ENCODE results near the gene PTTG2.

DNA sequence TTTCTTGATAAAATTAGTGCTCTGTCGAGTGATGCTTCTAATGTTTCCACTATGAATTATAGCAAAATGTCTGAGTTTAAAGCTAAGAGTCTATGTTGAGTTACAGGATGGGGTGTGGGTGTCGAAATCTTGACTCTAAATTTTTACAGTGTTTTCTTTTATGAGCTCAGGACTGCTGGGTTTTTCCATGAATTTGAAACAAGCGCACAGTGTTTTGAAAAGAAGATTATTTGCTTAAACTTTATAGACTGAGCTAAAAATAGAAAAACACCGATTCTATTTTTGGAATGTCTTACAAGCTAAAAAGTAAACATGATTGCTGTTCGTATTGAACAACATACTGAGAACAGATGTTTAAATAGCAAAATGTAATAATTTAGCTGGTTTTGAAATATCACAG, 7.5 kb downstream of the PTTG2 start:
- TF ChIP-seq, protein P1, sequence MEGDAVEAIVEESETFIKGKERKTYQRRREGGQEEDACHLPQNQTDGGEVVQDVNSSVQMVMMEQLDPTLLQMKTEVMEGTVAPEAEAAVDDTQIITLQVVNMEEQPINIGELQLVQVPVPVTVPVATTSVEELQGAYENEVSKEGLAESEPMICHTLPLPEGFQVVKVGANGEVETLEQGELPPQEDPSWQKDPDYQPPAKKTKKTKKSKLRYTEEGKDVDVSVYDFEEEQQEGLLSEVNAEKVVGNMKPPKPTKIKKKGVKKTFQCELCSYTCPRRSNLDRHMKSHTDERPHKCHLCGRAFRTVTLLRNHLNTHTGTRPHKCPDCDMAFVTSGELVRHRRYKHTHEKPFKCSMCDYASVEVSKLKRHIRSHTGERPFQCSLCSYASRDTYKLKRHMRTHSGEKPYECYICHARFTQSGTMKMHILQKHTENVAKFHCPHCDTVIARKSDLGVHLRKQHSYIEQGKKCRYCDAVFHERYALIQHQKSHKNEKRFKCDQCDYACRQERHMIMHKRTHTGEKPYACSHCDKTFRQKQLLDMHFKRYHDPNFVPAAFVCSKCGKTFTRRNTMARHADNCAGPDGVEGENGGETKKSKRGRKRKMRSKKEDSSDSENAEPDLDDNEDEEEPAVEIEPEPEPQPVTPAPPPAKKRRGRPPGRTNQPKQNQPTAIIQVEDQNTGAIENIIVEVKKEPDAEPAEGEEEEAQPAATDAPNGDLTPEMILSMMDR (conservative IDR thresholded peaks at IDR 0.05; ENCODE audit: low read depth, low read length), result no peak
- no peak for TF ChIP-seq POLR2A (IDR thresholded peaks at IDR 0.05; ENCODE audit: low read depth, low read length)
- no peak for TF ChIP-seq FOS (IDR thresholded peaks at IDR 0.05; ENCODE audit: low read depth, low read length)
- TF ChIP-seq RAD21 (IDR thresholded peaks at IDR 0.05; ENCODE audit: low read length), result no peak
- no peak for TF ChIP-seq CEBPB (IDR thresholded peaks at IDR 0.05; ENCODE audit: low read depth, low read length)
- no peak for TF ChIP-seq MXI1 (IDR thresholded peaks at IDR 0.05; ENCODE audit: borderline replicate concordance, low read depth, low read length)
- TF ChIP-seq, protein P2, sequence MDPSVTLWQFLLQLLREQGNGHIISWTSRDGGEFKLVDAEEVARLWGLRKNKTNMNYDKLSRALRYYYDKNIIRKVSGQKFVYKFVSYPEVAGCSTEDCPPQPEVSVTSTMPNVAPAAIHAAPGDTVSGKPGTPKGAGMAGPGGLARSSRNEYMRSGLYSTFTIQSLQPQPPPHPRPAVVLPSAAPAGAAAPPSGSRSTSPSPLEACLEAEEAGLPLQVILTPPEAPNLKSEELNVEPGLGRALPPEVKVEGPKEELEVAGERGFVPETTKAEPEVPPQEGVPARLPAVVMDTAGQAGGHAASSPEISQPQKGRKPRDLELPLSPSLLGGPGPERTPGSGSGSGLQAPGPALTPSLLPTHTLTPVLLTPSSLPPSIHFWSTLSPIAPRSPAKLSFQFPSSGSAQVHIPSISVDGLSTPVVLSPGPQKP (IDR thresholded peaks at IDR 0.05; ENCODE audit: borderline replicate concordance, low read depth, low read length), result no peak
- no peak for TF ChIP-seq MAFK (IDR thresholded peaks at IDR 0.05; ENCODE audit: low read depth, low read length)
- no peak for TF ChIP-seq NFE2L2 (IDR thresholded peaks at IDR 0.05; ENCODE audit: low read depth, low read length)
- TF ChIP-seq SMC3 (IDR thresholded peaks at IDR 0.05; ENCODE audit: low read depth, low read length), result no peak
